GM23338 (cell line): ENCODE results near the gene EIF3F.

Experiments
- CREB1 ChIP-seq: fragments of 250-450 bp; sonication (Bioruptor Pico); IDR thresholded peaks from 2 replicates; pipeline ENCODE4 v1.5.0; 2020; ENCODE audit warnings: low read depth, mild to moderate bottlenecking, moderate library complexity
- EZH2 ChIP-seq: fragments of 200-600 bp; sonication (generic); IDR thresholded peaks from one replicate; pipeline ENCODE4 v1.8.0; 2017; ENCODE audit warnings: antibody characterized with exemption, mild to moderate bottlenecking, low read depth; ENCODE audit not compliant: unreplicated experiment
- EZH2phosphoT487 ChIP-seq: fragments of 200-600 bp; sonication (generic); IDR thresholded peaks from one replicate; pipeline ENCODE4 v1.8.1; 2018; ENCODE audit warnings: antibody characterized with exemption; ENCODE audit not compliant: unreplicated experiment
- JUNB ChIP-seq: IDR thresholded peaks from one replicate; pipeline ENCODE4 v1.6.1; 2016; ENCODE audit warnings: antibody characterized with exemption; ENCODE audit not compliant: unreplicated experiment
- NANOG ChIP-seq: IDR thresholded peaks from 2 replicates; pipeline ENCODE4 v1.6.1; 2016; ENCODE audit warnings: antibody characterized with exemption, borderline replicate concordance
- POLR2AphosphoS5 ChIP-seq: IDR thresholded peaks from 2 replicates; pipeline ENCODE4 v1.6.1; 2016; ENCODE audit warnings: antibody characterized with exemption, low read depth
- STAT1 ChIP-seq: IDR thresholded peaks from one replicate; pipeline ENCODE4 v1.6.1; 2016; ENCODE audit warnings: antibody characterized with exemption; ENCODE audit not compliant: unreplicated experiment
- ZNF114 ChIP-seq: fragments of 250-450 bp; sonication (Bioruptor Pico); IDR thresholded peaks from 2 replicates; pipeline ENCODE4 v1.5.0; 2020; ENCODE audit warnings: mild to moderate bottlenecking, moderate library complexity
- ZNF331 ChIP-seq: fragments of 250-450 bp; sonication (Bioruptor Pico); IDR thresholded peaks from 2 replicates; pipeline ENCODE4 v1.5.0; 2020; ENCODE audit warnings: low read depth, mild to moderate bottlenecking, moderate library complexity
- TF ChIP-seq, protein P1 (sequence below), 2 experiments: fragments of 200-600 bp in 1 of 2; sonication (generic) in 1 of 2; conservative IDR thresholded peaks; 2 replicates each; pipeline versions ENCODE4 v1.5.1 to v1.6.1; 2016 to 2017; ENCODE audit warnings: antibody characterized with exemption in 2 of 2, low read depth in 2 of 2, mild to moderate bottlenecking in 2 of 2, moderate library complexity in 1 of 2
- TF ChIP-seq, protein P2 (sequence below): IDR thresholded peaks from one replicate; pipeline ENCODE4 v1.6.1; 2018; ENCODE audit warnings: antibody characterized with exemption; ENCODE audit not compliant: unreplicated experiment
- TF ChIP-seq, protein P3 (sequence below): IDR thresholded peaks from 2 replicates; pipeline ENCODE4 v1.6.1; 2016; ENCODE audit warnings: antibody characterized with exemption

DNA sequence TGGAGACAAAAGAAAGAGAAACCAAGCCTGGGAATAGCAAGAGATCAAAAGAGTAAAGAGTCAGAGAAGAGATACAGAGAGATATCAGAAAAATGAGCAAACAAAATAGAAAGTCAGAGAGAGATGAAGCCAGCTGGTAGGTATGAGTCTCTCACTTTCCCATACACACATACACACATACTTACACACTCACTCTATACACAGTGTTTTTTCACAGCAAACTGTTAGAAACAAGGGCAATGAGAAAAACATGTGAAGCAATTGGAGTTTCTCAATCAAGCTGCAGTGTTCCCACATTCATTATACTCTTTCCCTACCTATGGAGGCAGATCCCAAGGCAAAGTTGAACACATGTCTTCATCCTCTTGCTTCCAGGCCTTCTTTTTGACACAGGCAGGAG lies 19.3 kb upstream of the EIF3F start:
- TF ChIP-seq JUNB (no peak), POLR2AphosphoS5 (no peak), CREB1 (CRISPR knock-in tag) (no peak), ZNF114 (CRISPR knock-in tag) (no peak), ZNF331 (no peak), EZH2 (no peak), EZH2phosphoT487 (no peak), NANOG (no peak), STAT1 (no peak)
- TF ChIP-seq, protein P1, sequence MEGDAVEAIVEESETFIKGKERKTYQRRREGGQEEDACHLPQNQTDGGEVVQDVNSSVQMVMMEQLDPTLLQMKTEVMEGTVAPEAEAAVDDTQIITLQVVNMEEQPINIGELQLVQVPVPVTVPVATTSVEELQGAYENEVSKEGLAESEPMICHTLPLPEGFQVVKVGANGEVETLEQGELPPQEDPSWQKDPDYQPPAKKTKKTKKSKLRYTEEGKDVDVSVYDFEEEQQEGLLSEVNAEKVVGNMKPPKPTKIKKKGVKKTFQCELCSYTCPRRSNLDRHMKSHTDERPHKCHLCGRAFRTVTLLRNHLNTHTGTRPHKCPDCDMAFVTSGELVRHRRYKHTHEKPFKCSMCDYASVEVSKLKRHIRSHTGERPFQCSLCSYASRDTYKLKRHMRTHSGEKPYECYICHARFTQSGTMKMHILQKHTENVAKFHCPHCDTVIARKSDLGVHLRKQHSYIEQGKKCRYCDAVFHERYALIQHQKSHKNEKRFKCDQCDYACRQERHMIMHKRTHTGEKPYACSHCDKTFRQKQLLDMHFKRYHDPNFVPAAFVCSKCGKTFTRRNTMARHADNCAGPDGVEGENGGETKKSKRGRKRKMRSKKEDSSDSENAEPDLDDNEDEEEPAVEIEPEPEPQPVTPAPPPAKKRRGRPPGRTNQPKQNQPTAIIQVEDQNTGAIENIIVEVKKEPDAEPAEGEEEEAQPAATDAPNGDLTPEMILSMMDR (conservative IDR thresholded peaks at IDR 0.05; ENCODE audit: low read depth in 2 of 2) = no peak
- TF ChIP-seq, protein P2, sequence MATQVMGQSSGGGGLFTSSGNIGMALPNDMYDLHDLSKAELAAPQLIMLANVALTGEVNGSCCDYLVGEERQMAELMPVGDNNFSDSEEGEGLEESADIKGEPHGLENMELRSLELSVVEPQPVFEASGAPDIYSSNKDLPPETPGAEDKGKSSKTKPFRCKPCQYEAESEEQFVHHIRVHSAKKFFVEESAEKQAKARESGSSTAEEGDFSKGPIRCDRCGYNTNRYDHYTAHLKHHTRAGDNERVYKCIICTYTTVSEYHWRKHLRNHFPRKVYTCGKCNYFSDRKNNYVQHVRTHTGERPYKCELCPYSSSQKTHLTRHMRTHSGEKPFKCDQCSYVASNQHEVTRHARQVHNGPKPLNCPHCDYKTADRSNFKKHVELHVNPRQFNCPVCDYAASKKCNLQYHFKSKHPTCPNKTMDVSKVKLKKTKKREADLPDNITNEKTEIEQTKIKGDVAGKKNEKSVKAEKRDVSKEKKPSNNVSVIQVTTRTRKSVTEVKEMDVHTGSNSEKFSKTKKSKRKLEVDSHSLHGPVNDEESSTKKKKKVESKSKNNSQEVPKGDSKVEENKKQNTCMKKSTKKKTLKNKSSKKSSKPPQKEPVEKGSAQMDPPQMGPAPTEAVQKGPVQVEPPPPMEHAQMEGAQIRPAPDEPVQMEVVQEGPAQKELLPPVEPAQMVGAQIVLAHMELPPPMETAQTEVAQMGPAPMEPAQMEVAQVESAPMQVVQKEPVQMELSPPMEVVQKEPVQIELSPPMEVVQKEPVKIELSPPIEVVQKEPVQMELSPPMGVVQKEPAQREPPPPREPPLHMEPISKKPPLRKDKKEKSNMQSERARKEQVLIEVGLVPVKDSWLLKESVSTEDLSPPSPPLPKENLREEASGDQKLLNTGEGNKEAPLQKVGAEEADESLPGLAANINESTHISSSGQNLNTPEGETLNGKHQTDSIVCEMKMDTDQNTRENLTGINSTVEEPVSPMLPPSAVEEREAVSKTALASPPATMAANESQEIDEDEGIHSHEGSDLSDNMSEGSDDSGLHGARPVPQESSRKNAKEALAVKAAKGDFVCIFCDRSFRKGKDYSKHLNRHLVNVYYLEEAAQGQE = no peak
- TF ChIP-seq, protein P3, sequence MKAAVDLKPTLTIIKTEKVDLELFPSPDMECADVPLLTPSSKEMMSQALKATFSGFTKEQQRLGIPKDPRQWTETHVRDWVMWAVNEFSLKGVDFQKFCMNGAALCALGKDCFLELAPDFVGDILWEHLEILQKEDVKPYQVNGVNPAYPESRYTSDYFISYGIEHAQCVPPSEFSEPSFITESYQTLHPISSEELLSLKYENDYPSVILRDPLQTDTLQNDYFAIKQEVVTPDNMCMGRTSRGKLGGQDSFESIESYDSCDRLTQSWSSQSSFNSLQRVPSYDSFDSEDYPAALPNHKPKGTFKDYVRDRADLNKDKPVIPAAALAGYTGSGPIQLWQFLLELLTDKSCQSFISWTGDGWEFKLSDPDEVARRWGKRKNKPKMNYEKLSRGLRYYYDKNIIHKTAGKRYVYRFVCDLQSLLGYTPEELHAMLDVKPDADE = no peak
